Activated T-cell treated with anti-CD3 and anti-CD28 coated beads for 1 hour (primary cell): ENCODE data around the gene NUAK2.

Source experiments
- DNase-seq: peaks from one replicate; pipeline ENCODE4 v3.0.0-alpha.2; 2020; ENCODE audit warnings: low read depth

The NUAK2 gene

GRCh38 chr1:205274041-205274691 lies 47.4 kb downstream of the NUAK2 start:
- DNase-seq, result no peak

DNA sequence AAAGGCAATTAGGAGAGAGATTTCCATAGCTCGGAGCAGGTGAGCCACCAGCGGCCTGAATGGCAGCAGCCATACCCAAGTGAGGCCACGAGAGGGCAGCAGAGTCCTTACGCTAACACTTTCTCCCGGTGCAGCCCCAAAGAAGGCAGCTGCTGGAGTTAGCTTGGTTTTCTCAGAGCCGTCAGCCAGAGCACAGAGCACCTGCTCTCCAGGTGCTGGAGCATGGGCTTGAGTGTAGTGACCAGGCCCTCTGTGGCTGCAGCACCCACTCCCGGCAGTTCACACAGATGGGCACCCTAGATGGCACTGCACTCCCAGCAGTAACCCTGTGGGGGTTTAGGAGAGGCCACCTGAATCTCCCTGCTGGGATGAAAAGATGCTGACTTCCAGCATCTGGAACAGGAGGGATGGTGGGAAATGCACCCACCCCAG lies 48.0 kb downstream of the NUAK2 start:
- peak; percentile 81 for DNase-seq

GRCh38 chr1:205272536-205272935 lies 49.0 kb downstream of the NUAK2 start:
- no peak for DNase-seq

DNA sequence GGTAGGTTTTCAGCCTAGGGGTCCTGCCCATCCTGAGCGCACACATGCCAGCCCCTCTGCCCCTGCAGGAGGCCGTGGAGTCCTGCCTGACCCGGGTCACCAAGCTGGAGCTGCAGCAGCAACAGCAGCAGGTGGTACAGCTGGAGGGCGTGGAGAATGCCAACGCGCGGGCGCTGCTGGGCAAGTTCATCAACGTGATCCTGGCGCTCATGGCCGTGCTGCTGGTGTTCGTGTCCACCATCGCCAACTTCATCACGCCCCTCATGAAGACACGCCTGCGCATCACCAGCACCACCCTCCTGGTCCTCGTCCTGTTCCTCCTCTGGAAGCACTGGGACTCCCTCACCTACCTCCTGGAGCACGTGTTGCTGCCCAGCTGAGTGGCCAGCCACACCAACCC lies 49.8 kb downstream of the NUAK2 start:
- DNase-seq, result no peak

- no peak for DNase-seq
Measured at GRCh38 chr1:205271277-205271676, 50.3 kb downstream of the NUAK2 start.

GRCh38 chr1:205270764-205271163 lies 50.8 kb downstream of the NUAK2 start:
- no peak for DNase-seq

DNA sequence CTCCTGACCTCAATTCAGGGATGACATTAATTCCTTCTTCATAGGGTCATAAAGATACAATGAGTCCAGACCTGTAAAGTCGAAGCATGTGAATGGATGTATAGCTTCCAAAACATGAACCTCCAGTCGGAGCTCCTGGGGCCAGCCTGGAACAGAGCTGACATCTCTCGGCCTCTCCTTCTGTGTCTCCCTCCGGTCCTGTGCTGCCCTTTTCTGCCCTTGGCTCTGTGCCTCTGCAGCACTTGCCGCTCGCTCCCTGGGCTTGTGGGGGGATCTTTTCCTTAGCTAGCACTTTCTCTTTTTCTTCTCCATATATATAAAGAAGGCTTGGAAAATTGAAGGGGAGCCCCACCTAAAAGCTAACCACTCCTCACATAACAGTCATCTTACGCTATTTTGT lies 51.3 kb downstream of the NUAK2 start:
- no peak for DNase-seq

DNA sequence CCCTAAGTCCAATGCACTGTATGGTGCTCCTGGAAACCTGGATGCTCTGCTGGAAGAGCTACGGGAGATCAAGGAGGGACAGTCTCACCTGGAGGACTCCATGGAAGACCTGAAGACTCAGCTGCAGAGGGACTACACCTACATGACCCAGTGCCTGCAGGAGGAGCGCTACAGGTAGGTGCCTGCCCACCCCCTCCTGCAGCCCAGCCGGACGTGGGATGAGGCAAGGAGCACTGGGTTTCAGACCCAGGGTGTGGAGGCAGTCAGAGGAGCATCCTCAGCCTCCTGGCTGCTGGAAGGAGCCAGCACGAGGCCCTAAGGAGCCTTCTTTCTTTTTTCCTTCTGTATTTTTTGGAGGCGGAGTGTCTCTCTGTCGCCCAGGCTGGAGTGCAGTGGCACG lies 51.8 kb downstream of the NUAK2 start:
- no peak for DNase-seq

- DNase-seq, result no peak
Measured at GRCh38 chr1:205268846-205269680, 52.5 kb downstream of the NUAK2 start.

DNA sequence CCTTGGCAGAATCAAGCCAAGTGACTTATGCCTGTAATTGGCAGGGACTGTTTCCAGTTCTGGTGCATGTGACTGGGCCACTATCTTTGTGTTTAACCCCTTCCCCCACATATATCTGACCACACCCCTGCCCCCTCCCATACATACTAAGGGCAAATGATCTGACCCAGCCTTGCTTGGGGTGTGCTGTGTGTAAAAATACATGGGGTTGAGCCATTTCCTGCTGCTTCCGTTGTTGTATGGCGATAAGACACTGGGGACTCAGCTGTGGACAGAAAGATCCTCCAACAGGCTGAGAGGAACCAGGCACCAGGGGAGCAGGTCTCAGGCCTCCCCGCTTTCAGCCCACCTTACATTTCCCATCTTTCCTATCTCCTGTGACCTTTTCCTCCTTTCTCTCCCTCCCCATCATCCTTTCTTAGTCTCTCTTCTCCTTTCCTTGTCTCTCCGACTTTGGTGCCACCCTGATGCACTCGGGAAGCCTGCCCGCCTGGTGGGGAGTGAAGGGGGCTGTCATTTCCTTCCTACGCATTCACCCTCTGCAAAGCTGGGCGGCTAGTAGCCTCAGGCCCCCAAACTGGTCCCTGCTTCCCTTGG lies 54.1 kb downstream of the NUAK2 start:
- DNase-seq, result no peak

GRCh38 chr1:205266611-205267305 lies 54.8 kb downstream of the NUAK2 start:
- no peak for DNase-seq

- DNase-seq, result no peak
Measured at GRCh38 chr1:205263580-205264190, 57.9 kb downstream of the NUAK2 start.

- no peak for DNase-seq
Measured at GRCh38 chr1:205262731-205263171, 58.8 kb downstream of the NUAK2 start.

- no peak for DNase-seq
Measured at GRCh38 chr1:205261946-205262691, 59.4 kb downstream of the NUAK2 start.

GRCh38 chr1:205260948-205261732 lies 60.4 kb downstream of the NUAK2 start:
- DNase-seq, result no peak

- no peak for DNase-seq
Measured at GRCh38 chr1:205259998-205260397, 61.5 kb downstream of the NUAK2 start.

GRCh38 chr1:205259324-205259832 lies 62.2 kb downstream of the NUAK2 start:
- no peak for DNase-seq

DNA sequence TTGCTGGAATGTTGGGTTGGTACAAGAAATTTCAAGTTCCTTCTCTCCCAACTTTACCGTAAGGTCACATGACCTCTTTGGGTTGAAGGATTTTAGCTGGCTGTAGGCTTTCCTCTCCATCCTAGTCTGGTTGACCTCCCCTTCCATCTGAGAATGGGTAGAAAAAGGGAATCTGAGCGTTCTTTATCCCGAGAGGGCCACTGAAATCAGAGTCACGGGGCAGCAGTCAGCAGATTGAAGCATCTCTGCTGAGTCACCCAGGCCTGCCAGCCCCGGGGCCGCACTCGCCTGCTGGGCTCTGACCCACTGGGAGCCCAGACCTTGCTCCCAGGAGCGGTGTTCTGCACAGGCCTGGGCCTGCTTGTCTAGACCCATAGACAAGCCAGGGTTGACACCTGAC lies 62.8 kb downstream of the NUAK2 start:
- no peak for DNase-seq

GRCh38 chr1:205258261-205258691 lies 63.3 kb downstream of the NUAK2 start:
- no peak for DNase-seq

GRCh38 chr1:205257735-205258134 lies 63.8 kb downstream of the NUAK2 start:
- no peak for DNase-seq
